SH-SY5Y (cell line): ENCODE measurements around the gene DSCAM.

Experiments used
- GATA2 ChIP-seq: IDR thresholded peaks from 2 replicates; pipeline ENCODE4 v1.6.1; 2011; ENCODE audit warnings: mild to moderate bottlenecking, low read depth, low read length
- GATA3 ChIP-seq: IDR thresholded peaks from 2 replicates; pipeline ENCODE4 v1.6.1; 2011; ENCODE audit warnings: low read depth, mild to moderate bottlenecking, low read length, moderate library complexity

GRCh38 chr21:40282912-40283886 lies 563.8 kb downstream of the DSCAM start:
- TF ChIP-seq GATA2 (no peak), GATA3 (no peak)
